Liver (tissue), 3 donors: Measurements from ENCODE around the gene CACNA1I.

Experiments used
- ATF3 ChIP-seq: IDR thresholded peaks from 2 replicates; pipeline ENCODE4 v1.6.1; 2016; ENCODE audit warnings: antibody characterized with exemption
- CTCF ChIP-seq: fragments of 150-350 bp; IDR thresholded peaks from 2 replicates; pipeline ENCODE4 v1.5.1; 2017; ENCODE audit warnings: improper control_type of control experiment, low read depth, low read length; ENCODE audit not compliant: missing input control
- RAD21 ChIP-seq, 2 donors: IDR thresholded peaks; 2 replicates each; pipeline ENCODE4 v1.6.1; 2016; ENCODE audit warnings: antibody characterized with exemption in 2 of 2, mild to moderate bottlenecking in 2 of 2
- TAF1 ChIP-seq: conservative IDR thresholded peaks from 2 replicates; pipeline ENCODE4 v1.6.1; 2016; ENCODE audit warnings: antibody characterized with exemption, mild to moderate bottlenecking
- YY1 ChIP-seq: IDR thresholded peaks from 2 replicates; pipeline ENCODE4 v1.6.1; 2016; ENCODE audit warnings: antibody characterized with exemption, mild to moderate bottlenecking
- donor health status: healthy.
- donor health status: healthy.

- no peak for TF ChIP-seq CTCF
- no peak for TF ChIP-seq ATF3
- no peak for TF ChIP-seq RAD21 (IDR thresholded peaks at IDR 0.05)
- TF ChIP-seq YY1: no peak
- no peak for TF ChIP-seq TAF1
These were observed 146.5 kb downstream of the CACNA1I start for GRCh38 chr22:39717099-39717498.
